Cardiac fibroblast (primary cell): ENCODE results near the gene PTX4.

Source experiments
- DNase-seq, 2 donors: peaks; one replicate each; pipeline versions ENCODE4 v3.0.0 to v3.0.0-alpha.2; 2010; ENCODE audit warnings: low read depth in 2 of 2
- H3K4me3 ChIP-seq, 2 donors: replicated peaks in 1 of 2; 1 replicate in 1 of 2; 2 replicates in 1 of 2; pipeline ENCODE4 v1.5.1; 2011; ENCODE audit warnings: low read depth in 2 of 2, low read length in 2 of 2, mild to moderate bottlenecking in 2 of 2, moderate library complexity in 1 of 2
- TF ChIP-seq, protein P1 (sequence below): IDR thresholded peaks from one replicate; pipeline ENCODE4 v1.5.1; 2011; ENCODE audit warnings: low read depth, mild to moderate bottlenecking, low read length, inconsistent platforms

The PTX4 gene

DNA sequence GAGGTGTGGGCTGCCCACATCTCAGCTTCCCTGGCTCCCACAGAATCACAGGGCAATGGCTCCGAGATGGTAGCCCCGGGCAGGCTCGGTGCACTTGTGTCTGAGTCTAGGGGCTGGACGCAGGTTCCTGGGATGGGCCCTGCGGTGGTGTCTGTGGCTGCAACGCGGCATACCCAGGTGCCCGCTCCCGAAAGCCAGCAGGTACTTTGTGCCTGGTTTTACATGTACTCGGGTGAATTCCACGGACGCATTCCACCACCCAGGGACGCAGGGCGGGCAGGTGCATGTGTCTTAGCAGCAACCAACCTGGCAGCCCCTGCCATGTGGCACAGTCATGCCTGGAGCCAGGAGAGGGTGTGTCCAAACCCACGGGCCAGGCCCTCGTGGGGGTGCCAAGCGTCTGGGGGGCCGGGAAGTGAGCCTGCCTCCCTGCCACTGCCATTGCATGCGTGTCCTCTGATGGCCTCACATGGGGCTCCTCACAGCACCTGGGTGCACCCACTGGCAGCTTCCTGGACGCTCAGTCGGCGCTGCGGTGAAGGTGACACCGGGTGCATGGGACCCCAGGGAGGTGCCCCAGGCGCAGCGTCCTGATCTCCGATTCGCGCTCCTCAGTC is 40.3 kb upstream of the PTX4 start:
- TF ChIP-seq, protein P1, sequence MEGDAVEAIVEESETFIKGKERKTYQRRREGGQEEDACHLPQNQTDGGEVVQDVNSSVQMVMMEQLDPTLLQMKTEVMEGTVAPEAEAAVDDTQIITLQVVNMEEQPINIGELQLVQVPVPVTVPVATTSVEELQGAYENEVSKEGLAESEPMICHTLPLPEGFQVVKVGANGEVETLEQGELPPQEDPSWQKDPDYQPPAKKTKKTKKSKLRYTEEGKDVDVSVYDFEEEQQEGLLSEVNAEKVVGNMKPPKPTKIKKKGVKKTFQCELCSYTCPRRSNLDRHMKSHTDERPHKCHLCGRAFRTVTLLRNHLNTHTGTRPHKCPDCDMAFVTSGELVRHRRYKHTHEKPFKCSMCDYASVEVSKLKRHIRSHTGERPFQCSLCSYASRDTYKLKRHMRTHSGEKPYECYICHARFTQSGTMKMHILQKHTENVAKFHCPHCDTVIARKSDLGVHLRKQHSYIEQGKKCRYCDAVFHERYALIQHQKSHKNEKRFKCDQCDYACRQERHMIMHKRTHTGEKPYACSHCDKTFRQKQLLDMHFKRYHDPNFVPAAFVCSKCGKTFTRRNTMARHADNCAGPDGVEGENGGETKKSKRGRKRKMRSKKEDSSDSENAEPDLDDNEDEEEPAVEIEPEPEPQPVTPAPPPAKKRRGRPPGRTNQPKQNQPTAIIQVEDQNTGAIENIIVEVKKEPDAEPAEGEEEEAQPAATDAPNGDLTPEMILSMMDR: no peak
- DNase-seq: no peak
- no peak overlapping the region for H3K4me3 ChIP-seq

DNA sequence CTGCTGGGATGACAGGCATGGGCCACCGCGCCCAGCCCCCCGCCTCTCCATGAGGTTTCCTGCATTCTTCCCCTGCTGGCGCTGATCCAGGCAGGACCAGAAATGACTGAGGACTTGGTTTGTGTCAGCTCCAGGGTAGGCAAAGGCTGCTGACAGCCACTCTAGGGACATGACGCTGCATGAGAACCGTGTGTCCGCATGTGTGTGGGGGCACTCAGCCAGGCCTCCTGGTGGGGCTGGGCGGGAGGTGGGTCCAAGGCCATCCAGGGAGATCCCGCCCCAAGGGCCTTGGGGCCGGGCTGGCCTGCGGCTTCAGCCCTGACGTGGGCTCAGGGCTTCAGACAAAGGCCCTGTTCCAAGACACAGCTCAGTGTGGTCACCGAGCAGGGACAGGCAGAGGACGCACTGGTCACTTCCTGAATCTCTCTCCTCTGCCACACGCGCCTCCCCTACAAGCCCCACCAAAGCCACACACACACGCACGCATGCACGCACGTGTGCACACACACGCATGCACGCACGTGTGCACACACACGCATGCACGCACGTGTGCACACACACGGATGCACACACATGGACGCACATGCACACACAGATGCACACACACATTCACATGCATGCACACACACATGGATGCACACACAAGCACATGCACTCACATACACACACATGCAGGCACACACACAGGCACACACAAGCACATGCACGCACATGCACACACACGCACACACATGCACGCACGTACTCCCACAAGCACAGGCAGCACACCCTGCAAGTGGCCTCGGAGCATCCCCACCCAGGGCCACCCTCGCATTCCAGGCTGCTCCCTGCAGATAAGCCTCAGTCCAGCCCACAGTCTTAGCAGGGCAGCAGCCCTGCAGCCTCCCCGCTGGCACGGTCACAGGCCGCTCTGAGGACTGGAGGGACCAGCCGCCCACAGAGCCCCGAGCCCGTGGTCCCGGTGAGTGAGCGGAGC is 39.4 kb upstream of the PTX4 start:
- TF ChIP-seq, protein P1: no peak
- DNase-seq: peak; percentile 58 to 63
- no peak overlapping the region for H3K4me3 ChIP-seq

DNA sequence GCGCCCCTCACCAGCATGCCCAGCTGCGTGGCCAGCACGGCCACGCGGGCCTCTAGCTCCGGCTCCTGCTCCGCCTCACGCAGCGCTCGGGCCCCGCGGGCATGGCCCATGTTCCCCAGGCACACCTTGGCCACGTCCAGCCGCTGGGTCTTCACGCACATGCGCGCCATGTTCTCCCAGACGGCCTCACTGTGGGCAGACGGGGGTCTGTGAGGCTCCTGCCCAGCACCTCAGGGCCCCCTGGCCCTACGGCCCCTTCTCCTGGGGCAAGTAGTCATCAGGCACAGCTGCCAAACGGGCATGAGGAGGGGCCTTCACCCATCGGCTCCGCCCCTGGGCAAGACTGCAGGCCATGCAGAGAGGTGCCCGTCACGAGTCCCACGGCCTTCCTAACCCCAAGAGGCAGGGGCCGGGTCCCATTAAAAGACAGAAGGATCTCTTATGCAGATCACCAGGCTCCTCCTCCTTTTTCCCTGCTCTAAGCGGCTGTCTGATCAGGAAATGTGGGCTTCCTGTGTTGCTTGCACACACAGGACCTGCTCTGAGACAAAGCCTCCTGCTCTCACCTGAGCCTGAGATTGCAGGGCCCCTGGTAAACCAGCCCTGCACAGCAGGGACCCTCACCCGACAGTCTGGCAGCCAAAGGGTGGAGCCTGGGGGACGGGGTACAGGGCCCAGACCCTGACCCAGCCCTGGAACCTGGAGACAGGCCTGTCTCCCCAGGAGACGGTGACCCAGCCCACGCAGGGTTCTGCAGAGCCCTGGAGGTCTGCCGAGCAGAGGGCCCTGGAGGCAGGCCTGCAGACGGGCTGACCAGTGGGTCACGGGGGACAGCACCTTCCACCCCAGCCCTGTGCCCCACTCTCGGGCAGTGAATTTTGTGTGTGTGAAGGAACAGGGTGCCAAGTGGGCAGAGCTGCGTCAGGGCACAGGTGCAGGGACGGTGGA is 38.1 kb upstream of the PTX4 start:
- H3K4me3 ChIP-seq: no peak overlapping the region
- DNase-seq: no peak
- TF ChIP-seq, protein P1: no peak

DNA sequence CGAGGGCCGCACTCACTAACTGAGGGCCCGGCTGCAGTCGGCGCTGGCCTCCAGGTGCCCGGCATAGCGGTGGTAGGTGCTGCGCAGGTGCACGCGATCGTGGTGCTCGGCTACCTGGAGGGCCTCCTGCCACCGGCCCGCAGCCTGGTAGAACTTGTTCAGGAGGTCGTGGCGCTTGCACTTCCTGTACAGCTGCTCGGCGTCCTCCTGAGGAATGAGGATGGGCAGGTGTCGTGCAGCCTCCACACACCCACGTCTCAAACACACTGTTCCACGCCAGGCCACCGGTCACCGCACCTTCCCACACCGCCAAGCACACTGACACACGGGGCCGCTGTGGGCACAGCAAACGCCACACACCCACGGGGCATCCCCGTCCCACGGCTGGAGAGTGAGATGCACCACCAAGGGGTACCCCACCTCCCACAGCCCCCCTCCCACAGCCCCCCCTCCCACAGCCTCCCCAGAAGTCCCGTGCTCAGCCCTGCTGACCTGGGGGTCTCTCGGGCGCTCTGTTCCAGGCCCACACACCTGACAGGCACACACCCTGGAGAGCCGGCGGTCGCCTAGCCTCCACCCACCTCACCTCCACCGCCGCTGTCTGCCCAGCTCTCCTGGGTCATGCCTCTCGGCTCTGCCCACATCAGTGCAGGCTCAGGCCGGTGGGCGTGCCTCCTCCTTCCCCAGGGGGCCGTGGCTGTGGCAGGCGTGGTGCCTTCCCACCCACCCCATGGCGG is 37.3 kb upstream of the PTX4 start:
- TF ChIP-seq, protein P1: no peak
- no peak overlapping the region for H3K4me3 ChIP-seq
- DNase-seq: no peak

DNA sequence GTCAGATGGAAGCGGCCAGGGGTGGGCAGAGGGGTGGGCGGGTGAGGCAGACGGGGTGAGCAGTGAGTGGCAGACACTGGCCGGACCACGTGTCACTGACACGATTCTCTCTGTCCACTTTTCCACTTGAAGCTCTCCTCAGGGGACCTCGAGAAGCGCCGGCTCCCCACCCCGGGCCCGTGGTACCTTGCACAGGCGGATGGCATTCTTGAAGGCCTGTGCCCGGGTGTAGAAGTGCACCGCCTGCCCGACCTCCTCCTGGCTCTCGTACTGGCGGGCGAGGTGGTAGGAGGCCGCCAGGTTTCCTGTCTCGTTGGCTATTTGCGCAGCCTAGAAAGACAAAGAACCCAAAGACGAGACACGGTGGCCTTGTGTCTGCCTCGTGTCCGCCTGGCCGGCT is 35.6 kb upstream of the PTX4 start:
- H3K4me3 ChIP-seq: no peak overlapping the region
- DNase-seq: no peak
- TF ChIP-seq, protein P1: no peak
